Hepatocyte (in vitro differentiated cells): Measurements from ENCODE around the gene ADAMTS14. TPM values are rescaled to one million over a fixed set of nuclear protein-coding genes. Genes with fewer than 3 reads are reported as not detected.

Source experiments
- DNase-seq: peaks from one replicate; pipeline ENCODE4 v3.0.0-alpha.2; 2016; ENCODE audit warnings: low spot score
- H2AFZ ChIP-seq: fragments of 200-600 bp; sonication (generic); 2 replicates; pipeline ENCODE4 v1.6.0; 2016; ENCODE audit warnings: antibody characterized with exemption, mild to moderate bottlenecking
- H3K27ac ChIP-seq: fragments of 200-600 bp; sonication (generic); 2 replicates; pipeline ENCODE4 v1.5.1; 2016; ENCODE audit warnings: mild to moderate bottlenecking
- H3K27me3 ChIP-seq: fragments of 200-600 bp; sonication (generic); 2 replicates; pipeline ENCODE4 v1.6.1; 2016
- H3K36me3 ChIP-seq: fragments of 200-600 bp; sonication (generic); replicated peaks from 2 replicates; pipeline ENCODE4 v1.5.1; 2016; ENCODE audit warnings: low read depth; ENCODE audit not compliant: insufficient read depth
- H3K4me1 ChIP-seq: fragments of 200-600 bp; sonication (generic); 2 replicates; pipeline ENCODE4 v1.5.1; 2016; ENCODE audit warnings: mild to moderate bottlenecking, moderate library complexity; ENCODE audit not compliant: insufficient read depth
- H3K4me2 ChIP-seq: fragments of 200-600 bp; sonication (generic); 2 replicates; pipeline ENCODE4 v1.6.0; 2016
- H3K4me3 ChIP-seq: fragments of 200-600 bp; sonication (generic); 2 replicates; pipeline ENCODE4 v1.5.1; 2016; ENCODE audit warnings: mild to moderate bottlenecking
- H3K79me2 ChIP-seq: fragments of 200-600 bp; sonication (generic); 2 replicates; pipeline ENCODE4 v1.6.0; 2017; ENCODE audit warnings: mild to moderate bottlenecking
- H3K9me2 ChIP-seq: fragments of 200-600 bp; sonication (generic); replicated peaks from 2 replicates; pipeline ENCODE4 v1.6.0; 2017; ENCODE audit warnings: mild to moderate bottlenecking; ENCODE audit not compliant: insufficient read depth
- H3K9me3 ChIP-seq: fragments of 200-600 bp; sonication (generic); 2 replicates; pipeline ENCODE4 v1.5.1; 2016; ENCODE audit warnings: low read depth, mild to moderate bottlenecking
- H4K20me1 ChIP-seq: fragments of 200-600 bp; sonication (generic); 2 replicates; pipeline ENCODE4 v1.6.0; 2016; ENCODE audit warnings: mild to moderate bottlenecking; ENCODE audit not compliant: insufficient read depth, poor library complexity, severe bottlenecking
- CTCF ChIP-seq: fragments of 200-600 bp; sonication (generic); IDR thresholded peaks from 2 replicates; pipeline ENCODE4 v1.5.1; 2016; ENCODE audit warnings: antibody characterized with exemption, mild to moderate bottlenecking; ENCODE audit not compliant: poor library complexity
- EZH2 ChIP-seq: fragments of 200-600 bp; sonication (generic); IDR thresholded peaks from 2 replicates; pipeline ENCODE4 v1.6.1; 2016; ENCODE audit warnings: antibody characterized with exemption, mild to moderate bottlenecking, borderline replicate concordance
- EZH2phosphoT487 ChIP-seq: fragments of 200-600 bp; sonication (generic); IDR thresholded peaks from one replicate; pipeline ENCODE4 v1.6.1; 2018; ENCODE audit warnings: antibody characterized with exemption, mild to moderate bottlenecking, low read depth, moderate library complexity; ENCODE audit not compliant: unreplicated experiment, severe bottlenecking
- WGBS: methylation state at CpG from one replicate; pipeline ENCODE4 v1.1.6; 2016; ENCODE audit warnings: low lambda C conversion rate; ENCODE audit errors: missing lambda C conversion rate; 5-methylcytosine and 5-hydroxymethylcytosine counted together
- polyA plus RNA-seq: library from polyadenylated mRNA; unstranded; fragments of >200 nt; fragmentation: Nextera tagmentation; extraction: Ambion mirVana; gene quantifications from 2 replicates; pipeline ENCODE4 v1.2.1, GENCODE V29; 2016
- total RNA-seq: library from RNA; depleted of rRNA; stranded (reverse); fragments of >200 nt; gene quantifications from 2 replicates; pipeline ENCODE4 v1.2.3, GENCODE V29; 2014

Gene ADAMTS14
- total and polyA plus RNA-seq, 2 experiments from 2014 or later, result 0.87 to 2.1 TPM

GRCh38 chr10:70777063-70777875 lies 105.0 kb downstream of the ADAMTS14 start:
- Histone ChIP-seq H4K20me1 (no peaks in the 10 kb centered on the region), H3K4me2 (no peak overlapping the region), H2AFZ (no peak overlapping the region), H3K4me1 (peaks cover 4% of the 10 kb centered on the region), H3K9me3 (no peaks in the 10 kb centered on the region), H3K79me2 (no peaks in the 10 kb centered on the region), H3K27ac (no peak overlapping the region), H3K36me3 (no peaks in the 10 kb centered on the region), H3K4me3 (no peak overlapping the region), H3K9me2 (no peaks in the 10 kb centered on the region), H3K27me3 (no peaks in the 10 kb centered on the region)
- 82% methylated on average over 18 of the region's 18 CpGs for WGBS
- TF ChIP-seq EZH2 (no peak), EZH2phosphoT487 (no peak), CTCF (no peak)
- DNase-seq, result peak; percentile 47

- Histone ChIP-seq H4K20me1 (no peaks in the 10 kb centered on the region), H3K27me3 (no peaks in the 10 kb centered on the region), H3K27ac (no peak overlapping the region), H3K9me2 (no peaks in the 10 kb centered on the region), H3K4me2 (no peak overlapping the region), H3K4me3 (no peak overlapping the region), H3K36me3 (no peaks in the 10 kb centered on the region), H3K9me3 (no peaks in the 10 kb centered on the region), H3K4me1 (peaks cover 4% of the 10 kb centered on the region), H2AFZ (no peak overlapping the region), H3K79me2 (no peaks in the 10 kb centered on the region)
- DNase-seq, result no peak
- TF ChIP-seq EZH2 (no peak), CTCF (no peak), EZH2phosphoT487 (no peak)
- 73% methylated on average over 9 of the region's 9 CpGs for WGBS
Measured at GRCh38 chr10:70778267-70778924, 106.1 kb downstream of the ADAMTS14 start.

GRCh38 chr10:70779088-70779487 lies 106.8 kb downstream of the ADAMTS14 start:
- Histone ChIP-seq H3K4me1 (peaks cover 4% of the 10 kb centered on the region), H3K36me3 (no peaks in the 10 kb centered on the region), H2AFZ (no peak overlapping the region), H3K27ac (no peak overlapping the region), H3K79me2 (no peaks in the 10 kb centered on the region), H3K4me2 (no peak overlapping the region), H3K4me3 (no peak overlapping the region), H3K9me2 (no peaks in the 10 kb centered on the region), H3K9me3 (no peaks in the 10 kb centered on the region), H3K27me3 (no peaks in the 10 kb centered on the region), H4K20me1 (no peaks in the 10 kb centered on the region)
- 81% methylated on average over 2 of the region's 2 CpGs for WGBS
- TF ChIP-seq EZH2 (no peak), EZH2phosphoT487 (no peak), CTCF (no peak)
- DNase-seq, result no peak
